ENCODE results near the gene MMAB. TPM values are rescaled to one million over a fixed set of nuclear protein-coding genes. Genes with fewer than 3 reads are reported as not detected.

The MMAB gene
- total and polyA plus RNA-seq, 2 of the 13 experiments (the other 11 are each of a cell fraction or from before 2014, with no cell fraction given): 26.1 to 77.3 TPM

DNA sequence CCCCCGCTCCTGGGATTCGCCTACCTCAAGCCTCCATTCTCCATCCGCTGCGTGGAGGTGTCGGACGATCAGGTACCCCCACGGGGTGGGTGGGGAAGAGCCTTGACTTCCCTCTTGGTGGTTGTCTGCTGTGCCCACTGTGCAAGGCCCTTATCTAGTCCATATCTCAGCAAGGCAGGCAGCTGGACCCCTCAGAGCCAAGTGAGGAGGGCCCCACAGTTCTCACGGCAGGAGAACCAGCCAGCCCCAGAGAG, 39.9 kb downstream of the MMAB start:
- no peak for FAIRE-seq
- H3K9me3 ChIP-seq (ENCODE audit: low read length): no peaks in the 10 kb centered on the region

More for the DNA sequence above, 39.9 kb downstream of the MMAB start:
- Histone ChIP-seq H2AFZ (ENCODE audit: low read length) (no peak overlapping the region), H3K36me3 (replicated peaks in 1 of 2; ENCODE audit: control insufficient read depth in 1 of 2, insufficient read depth in 2 of 2, low read length in 2 of 2) (peaks cover 7 to 11% of the 10 kb centered on the region in 2 experiments; a peak in 3 of 5 replicates), H3K4me1 (ENCODE audit: insufficient read depth, low read length) (no peaks in the 10 kb centered on the region), H3K27ac (ENCODE audit: extremely low read length, insufficient read depth, low read length) (no peak overlapping the region), H3K4me3 (replicated peaks in 1 of 3; ENCODE audit: insufficient read depth in 1 of 3, low read depth in 2 of 3, low read length in 3 of 3) (no peak overlapping the region), H4K20me1 (ENCODE audit: insufficient read depth, low read length) (no peaks in the 10 kb centered on the region), H3K27me3 (ENCODE audit: control insufficient read depth in 1 of 2, insufficient read depth in 2 of 2, low read length in 2 of 2) (no peaks in the 10 kb centered on the region), H3K79me2 (ENCODE audit: insufficient read depth, low read length) (no peaks in the 10 kb centered on the region), H3K9ac (ENCODE audit: insufficient read depth, low read depth, low read length) (no peak overlapping the region), H3K4me2 (ENCODE audit: low read depth, low read length) (no peak overlapping the region)
- no CpG with 5 or more reads among the region's 8 CpGs for WGBS (ENCODE audit: low lambda C conversion rate)
- ChIA-PET POLR2A (no interaction called here), CTCF (ENCODE audit: low intra/inter-chr PET ratio, low total read pairs) (no interaction called here)
- intact Hi-C loops (cut with micrococcal nuclease; ENCODE audit: unreplicated experiment): no loop called here
- no peak for DNase-seq (ENCODE audit: low spot score)
- BruUV-seq (replicated peaks): no TSS peak
- in situ Hi-C loops (cut with HindIII; ENCODE audit: extremely low pct_ligation_motif_present, low pct_unique_long_range_greater_than_20kb): no loop called here
- no peak for ATAC-seq
- TF ChIP-seq LRRFIP1 (CRISPR knock-in tag; conservative IDR thresholded peaks at IDR 0.05): no peak
- TF ChIP-seq SIX4 (CRISPR knock-in tag; IDR thresholded peaks at IDR 0.05): no peak
- no peak for TF ChIP-seq FOXC1 (CRISPR knock-in tag; IDR thresholded peaks at IDR 0.05; ENCODE audit: borderline replicate concordance)
- TF ChIP-seq, protein P1, sequence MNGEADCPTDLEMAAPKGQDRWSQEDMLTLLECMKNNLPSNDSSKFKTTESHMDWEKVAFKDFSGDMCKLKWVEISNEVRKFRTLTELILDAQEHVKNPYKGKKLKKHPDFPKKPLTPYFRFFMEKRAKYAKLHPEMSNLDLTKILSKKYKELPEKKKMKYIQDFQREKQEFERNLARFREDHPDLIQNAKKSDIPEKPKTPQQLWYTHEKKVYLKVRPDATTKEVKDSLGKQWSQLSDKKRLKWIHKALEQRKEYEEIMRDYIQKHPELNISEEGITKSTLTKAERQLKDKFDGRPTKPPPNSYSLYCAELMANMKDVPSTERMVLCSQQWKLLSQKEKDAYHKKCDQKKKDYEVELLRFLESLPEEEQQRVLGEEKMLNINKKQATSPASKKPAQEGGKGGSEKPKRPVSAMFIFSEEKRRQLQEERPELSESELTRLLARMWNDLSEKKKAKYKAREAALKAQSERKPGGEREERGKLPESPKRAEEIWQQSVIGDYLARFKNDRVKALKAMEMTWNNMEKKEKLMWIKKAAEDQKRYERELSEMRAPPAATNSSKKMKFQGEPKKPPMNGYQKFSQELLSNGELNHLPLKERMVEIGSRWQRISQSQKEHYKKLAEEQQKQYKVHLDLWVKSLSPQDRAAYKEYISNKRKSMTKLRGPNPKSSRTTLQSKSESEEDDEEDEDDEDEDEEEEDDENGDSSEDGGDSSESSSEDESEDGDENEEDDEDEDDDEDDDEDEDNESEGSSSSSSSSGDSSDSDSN (CRISPR knock-in tag; IDR thresholded peaks at IDR 0.05): no peak
- TF ChIP-seq NRL (CRISPR knock-in tag; IDR thresholded peaks at IDR 0.05; ENCODE audit: borderline replicate concordance): no peak
- no peak for TF ChIP-seq ASH2L (IDR thresholded peaks at IDR 0.05; ENCODE audit: insufficient read length, low read depth, low read length)
- TF ChIP-seq, protein P2, sequence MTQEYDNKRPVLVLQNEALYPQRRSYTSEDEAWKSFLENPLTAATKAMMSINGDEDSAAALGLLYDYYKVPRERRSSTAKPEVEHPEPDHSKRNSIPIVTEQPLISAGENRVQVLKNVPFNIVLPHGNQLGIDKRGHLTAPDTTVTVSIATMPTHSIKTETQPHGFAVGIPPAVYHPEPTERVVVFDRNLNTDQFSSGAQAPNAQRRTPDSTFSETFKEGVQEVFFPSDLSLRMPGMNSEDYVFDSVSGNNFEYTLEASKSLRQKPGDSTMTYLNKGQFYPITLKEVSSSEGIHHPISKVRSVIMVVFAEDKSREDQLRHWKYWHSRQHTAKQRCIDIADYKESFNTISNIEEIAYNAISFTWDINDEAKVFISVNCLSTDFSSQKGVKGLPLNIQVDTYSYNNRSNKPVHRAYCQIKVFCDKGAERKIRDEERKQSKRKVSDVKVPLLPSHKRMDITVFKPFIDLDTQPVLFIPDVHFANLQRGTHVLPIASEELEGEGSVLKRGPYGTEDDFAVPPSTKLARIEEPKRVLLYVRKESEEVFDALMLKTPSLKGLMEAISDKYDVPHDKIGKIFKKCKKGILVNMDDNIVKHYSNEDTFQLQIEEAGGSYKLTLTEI (CRISPR knock-in tag; conservative IDR thresholded peaks at IDR 0.05): no peak
- TF ChIP-seq ZNF652 (CRISPR knock-in tag; IDR thresholded peaks at IDR 0.05; ENCODE audit: borderline replicate concordance, low read depth): no peak
- no peak for TF ChIP-seq ETV5 (CRISPR knock-in tag; IDR thresholded peaks at IDR 0.05; ENCODE audit: borderline replicate concordance)
- no peak for TF ChIP-seq HNRNPLL (IDR thresholded peaks at IDR 0.05; ENCODE audit: low read depth, low read length, poor library complexity, severe bottlenecking)
- TF ChIP-seq HMGA1 (CRISPR knock-in tag; conservative IDR thresholded peaks at IDR 0.05): no peak
- TF ChIP-seq HCFC1 (IDR thresholded peaks at IDR 0.05; ENCODE audit: low read depth, low read length): no peak
- TF ChIP-seq, protein P3, sequence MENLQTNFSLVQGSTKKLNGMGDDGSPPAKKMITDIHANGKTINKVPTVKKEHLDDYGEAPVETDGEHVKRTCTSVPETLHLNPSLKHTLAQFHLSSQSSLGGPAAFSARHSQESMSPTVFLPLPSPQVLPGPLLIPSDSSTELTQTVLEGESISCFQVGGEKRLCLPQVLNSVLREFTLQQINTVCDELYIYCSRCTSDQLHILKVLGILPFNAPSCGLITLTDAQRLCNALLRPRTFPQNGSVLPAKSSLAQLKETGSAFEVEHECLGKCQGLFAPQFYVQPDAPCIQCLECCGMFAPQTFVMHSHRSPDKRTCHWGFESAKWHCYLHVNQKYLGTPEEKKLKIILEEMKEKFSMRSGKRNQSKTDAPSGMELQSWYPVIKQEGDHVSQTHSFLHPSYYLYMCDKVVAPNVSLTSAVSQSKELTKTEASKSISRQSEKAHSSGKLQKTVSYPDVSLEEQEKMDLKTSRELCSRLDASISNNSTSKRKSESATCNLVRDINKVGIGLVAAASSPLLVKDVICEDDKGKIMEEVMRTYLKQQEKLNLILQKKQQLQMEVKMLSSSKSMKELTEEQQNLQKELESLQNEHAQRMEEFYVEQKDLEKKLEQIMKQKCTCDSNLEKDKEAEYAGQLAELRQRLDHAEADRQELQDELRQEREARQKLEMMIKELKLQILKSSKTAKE (CRISPR knock-in tag; IDR thresholded peaks at IDR 0.05; ENCODE audit: borderline replicate concordance): no peak

All from HepG2 (cell line).